ENCODE measurements around the gene PNPLA1.

Gene PNPLA1

DNA sequence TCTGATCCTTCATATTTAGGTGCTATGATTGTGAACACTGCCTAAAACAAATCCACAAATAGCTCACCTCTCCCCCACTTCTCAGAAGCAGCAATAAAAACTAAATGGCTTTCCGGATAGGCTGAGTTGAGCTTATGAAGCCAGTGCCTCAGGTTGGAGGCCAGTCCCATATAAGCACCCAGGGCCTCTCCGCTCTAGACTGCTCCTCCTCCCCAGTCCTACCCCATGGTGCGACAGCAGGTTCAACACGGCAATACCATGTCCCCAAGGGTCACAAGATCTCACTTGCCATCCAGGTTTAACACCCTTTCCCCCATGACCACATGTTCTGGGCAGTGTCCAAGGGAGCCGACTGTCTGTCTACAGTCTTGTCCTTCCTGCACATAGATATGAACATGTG is 46.1 kb downstream of the PNPLA1 start:
- no peak for DNase-seq (ENCODE audit: low read depth in 2 of 2)

DNA sequence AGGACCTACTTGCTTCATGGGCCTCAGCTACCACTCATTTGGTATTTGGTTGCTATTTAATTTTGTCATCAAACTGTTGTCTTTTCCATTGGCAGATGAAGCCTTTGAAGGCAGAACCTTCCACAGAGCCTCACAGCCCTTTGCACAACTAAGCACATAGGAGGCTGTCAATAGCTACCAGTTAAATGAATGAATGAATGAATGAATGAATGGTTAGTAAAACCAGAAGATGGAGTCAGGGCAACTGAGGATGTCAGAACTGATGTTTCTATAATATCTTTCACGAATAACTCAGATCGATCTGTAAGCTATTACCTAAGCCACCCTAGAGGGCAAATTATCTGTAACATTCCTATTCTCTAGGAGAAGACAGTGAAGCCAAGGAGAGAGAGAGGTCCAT is 47.8 kb downstream of the PNPLA1 start:
- no peak for DNase-seq (ENCODE audit: low read depth in 2 of 2)

- no peak for DNase-seq (ENCODE audit: low read depth in 2 of 2)
Measured at GRCh38 chr6:36318690-36319435, 49.0 kb downstream of the PNPLA1 start.

- no peak for DNase-seq (ENCODE audit: low read depth in 2 of 2)
Measured at GRCh38 chr6:36319436-36319762, 49.5 kb downstream of the PNPLA1 start.

- DNase-seq (ENCODE audit: low read depth in 2 of 2) = no peak
Measured at GRCh38 chr6:36319821-36320220, 50.0 kb downstream of the PNPLA1 start.

- no peak for DNase-seq (ENCODE audit: low read depth in 2 of 2)
Measured at GRCh38 chr6:36320475-36320874, 50.6 kb downstream of the PNPLA1 start.

- DNase-seq (ENCODE audit: low read depth in 2 of 2) = no peak
Measured at GRCh38 chr6:36322591-36322990, 52.7 kb downstream of the PNPLA1 start.

GRCh38 chr6:36323062-36323461 is 53.2 kb downstream of the PNPLA1 start:
- DNase-seq (ENCODE audit: low read depth in 2 of 2) = no peak

DNA sequence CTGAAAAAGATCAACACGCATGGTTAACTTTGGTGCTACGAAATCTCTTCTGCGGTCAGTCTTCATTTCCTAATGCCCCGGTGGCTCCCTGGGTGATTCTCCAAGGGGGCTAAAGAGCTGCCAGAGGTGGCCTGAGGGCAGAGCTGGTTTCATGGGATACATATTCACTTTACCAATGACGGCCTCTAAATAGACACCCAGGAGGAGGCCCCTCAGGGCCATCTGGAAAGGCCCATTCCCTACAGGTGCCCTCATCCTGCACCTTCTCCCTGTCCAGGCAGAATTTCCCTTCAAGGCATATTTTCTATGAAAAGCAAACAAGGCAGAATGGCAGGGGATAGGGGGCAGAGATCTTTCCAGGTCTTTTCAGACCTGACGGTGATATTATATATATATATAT is 54.3 kb downstream of the PNPLA1 start:
- DNase-seq (ENCODE audit: low read depth in 2 of 2) = no peak

- DNase-seq (ENCODE audit: low read depth in 2 of 2) = no peak
Measured at GRCh38 chr6:36324715-36325114, 54.9 kb downstream of the PNPLA1 start.

- no peak for DNase-seq (ENCODE audit: low read depth in 2 of 2)
Measured at GRCh38 chr6:36326356-36326995, 56.6 kb downstream of the PNPLA1 start.

DNA sequence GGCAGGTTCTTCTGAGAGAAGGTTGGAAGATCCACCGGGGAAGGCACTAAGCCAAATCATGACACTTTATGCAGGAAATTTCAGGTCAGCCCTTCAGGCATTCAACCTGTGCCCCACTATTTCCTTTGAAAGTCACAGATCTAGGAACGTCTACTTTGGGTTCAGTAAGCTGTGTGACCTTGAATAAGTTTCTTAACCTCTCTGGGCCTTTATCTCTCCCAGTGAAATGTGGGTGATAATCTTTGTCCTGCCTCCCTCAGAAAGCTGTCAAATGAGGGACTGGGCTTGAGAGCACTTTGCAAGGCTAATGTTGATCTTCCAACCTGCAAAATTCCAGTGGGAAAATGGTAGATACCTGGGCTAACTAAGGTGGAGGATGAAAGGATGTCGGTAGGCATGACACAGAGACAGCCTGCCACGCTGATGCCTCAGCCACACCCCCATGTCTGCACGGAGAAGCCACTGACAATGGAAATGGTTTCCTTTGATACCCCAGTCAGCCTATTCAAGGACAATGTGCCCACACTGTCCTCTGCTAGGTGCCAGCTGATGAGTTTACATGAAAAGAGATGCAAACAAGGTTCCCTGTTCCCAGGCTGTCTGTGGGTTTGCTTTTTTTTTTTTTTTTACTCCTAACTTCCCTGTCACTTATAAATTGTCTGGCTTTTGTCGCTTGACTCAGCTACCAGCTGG is 57.5 kb downstream of the PNPLA1 start:
- no peak for DNase-seq (ENCODE audit: low read depth in 2 of 2)

GRCh38 chr6:36327919-36328236 is 58.0 kb downstream of the PNPLA1 start:
- no peak for DNase-seq (ENCODE audit: low read depth in 2 of 2)

DNA sequence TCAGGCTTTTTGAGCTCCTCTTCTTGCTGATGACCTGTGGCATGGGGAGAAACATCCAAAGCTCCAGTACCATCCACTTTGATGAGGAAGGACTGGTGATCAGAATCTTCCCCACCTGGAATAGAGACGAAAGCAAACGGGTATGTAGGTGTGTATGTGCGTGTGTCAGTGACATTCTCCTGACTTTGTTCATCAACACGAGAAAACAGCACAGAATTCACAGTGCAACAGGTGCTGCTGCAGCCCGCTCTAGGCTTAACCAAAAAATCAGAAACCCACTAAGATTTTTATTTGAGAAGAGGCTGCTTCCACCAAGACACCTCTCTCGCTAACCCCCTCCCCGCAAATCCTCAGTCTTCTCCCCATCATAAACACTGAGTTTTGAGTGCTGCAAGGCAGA is 58.7 kb downstream of the PNPLA1 start:
- DNase-seq (ENCODE audit: low read depth in 2 of 2) = no peak

DNA sequence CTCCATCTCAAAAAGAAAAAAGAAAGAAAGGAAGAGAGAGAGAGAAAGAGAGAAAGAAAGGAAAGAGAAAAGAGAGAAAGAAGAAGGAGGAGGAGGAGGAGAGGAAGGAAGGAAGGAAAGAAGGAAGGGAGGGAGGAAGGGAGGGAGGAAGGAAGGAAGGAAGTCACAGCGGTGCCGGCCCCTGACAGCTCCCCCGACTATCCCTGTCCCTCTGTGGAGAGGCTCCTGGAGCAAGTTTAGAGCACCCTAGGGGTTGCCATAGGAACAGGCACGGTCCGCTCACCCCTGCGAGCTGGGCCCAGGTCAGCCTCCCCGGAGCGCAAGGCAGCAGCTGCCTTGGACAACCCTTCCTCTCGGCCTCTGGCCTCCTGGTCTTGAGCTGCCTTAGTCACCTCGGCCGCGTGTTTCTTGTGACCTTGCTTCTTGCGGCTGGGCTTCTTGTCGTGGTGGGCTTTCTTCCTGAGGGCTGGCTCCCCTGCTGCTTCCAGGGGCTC is 60.0 kb downstream of the PNPLA1 start:
- DNase-seq (ENCODE audit: low read depth in 2 of 2) = no peak

DNA sequence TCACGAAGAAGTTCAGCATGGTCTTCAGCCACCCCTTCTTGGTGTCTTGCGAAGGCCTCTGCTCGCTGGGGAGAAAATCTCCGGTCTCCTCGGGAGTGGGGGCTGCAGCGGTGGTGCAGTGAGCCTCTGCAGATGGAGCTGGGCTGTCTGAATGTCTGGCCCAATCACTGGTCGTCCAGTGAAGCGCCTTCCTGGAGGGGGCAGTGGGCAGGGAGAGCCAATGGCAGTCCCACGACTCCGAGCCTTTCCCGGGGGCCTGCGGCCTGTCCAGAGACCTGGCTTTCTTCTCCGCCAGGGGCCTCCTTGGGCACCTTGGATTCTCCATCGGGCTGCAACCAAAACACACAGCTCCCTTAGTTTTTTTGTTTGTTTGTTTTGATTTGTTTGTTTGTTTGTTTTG is 60.5 kb downstream of the PNPLA1 start:
- DNase-seq (ENCODE audit: low read depth in 2 of 2) = no peak

- DNase-seq (ENCODE audit: low read depth in 2 of 2) = no peak
Measured at GRCh38 chr6:36331381-36331780, 61.5 kb downstream of the PNPLA1 start.

DNA sequence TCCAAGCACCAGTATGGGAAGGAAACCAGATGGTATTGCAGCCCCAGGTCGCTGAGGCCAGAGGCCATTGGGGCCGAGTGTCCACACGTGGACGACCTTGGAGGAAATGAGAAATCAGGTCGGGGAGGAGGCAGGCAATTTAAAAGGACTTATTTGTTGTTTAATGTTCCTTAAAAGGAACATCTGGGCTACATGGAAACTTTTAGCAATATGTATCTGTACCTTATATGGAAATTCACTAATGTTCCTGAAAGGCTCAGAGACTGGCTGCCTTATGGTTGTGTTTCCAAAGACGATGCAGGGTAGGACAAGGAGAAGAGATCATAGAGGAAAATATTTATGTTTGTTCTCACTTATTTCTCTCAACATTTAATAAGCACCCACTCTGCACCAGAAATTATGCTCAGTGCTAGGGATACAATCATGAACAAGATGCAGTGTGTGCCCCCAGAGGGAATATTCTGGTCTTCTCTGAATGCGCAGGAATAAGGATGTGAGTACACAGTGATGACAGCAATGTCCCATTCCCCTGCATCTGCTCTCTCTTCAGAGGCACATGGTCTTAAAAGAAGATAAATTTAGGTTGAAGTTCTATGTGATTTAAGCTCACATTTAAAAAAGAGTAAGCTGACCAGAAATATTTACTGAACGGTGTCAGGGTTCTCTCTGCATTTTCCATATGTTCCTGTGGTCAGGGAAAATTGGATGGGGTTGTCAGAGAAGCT is 63.5 kb downstream of the PNPLA1 start:
- DNase-seq (ENCODE audit: low read depth in 2 of 2) = no peak

- no peak for DNase-seq (ENCODE audit: low read depth in 2 of 2)
Measured at GRCh38 chr6:36333931-36334725, 64.3 kb downstream of the PNPLA1 start.

GRCh38 chr6:36334832-36335459 is 65.1 kb downstream of the PNPLA1 start:
- no peak for DNase-seq (ENCODE audit: low read depth in 2 of 2)

Data from stimulated activated CD4-positive, alpha-beta T cell treated with anti-CD3 and anti-CD28 coated beads, Interleukin-1b, Interleukin-23, amount 100 ng/mL, for 1 hour (primary cell).